Mucosa of rectum (tissue), 2 donors: ENCODE results near the gene OR51M1.
"Not testable (repeated sequence)": the region's sequence is repeated elsewhere in the genome, so short reads cannot be mapped to it uniquely, and the experiment has no call there.

Experiments used
- H3K27ac ChIP-seq, 2 donors: one replicate each; pipeline ENCODE4 v1.7.0; 2013; ENCODE audit warnings: inconsistent platforms in 2 of 2, low read depth in 2 of 2, low read length in 2 of 2
- H3K27me3 ChIP-seq, 2 donors: one replicate each; pipeline ENCODE4 v1.7.0; 2013; ENCODE audit warnings: low read length in 2 of 2; ENCODE audit not compliant: control insufficient read depth in 2 of 2, insufficient read depth in 2 of 2
- H3K36me3 ChIP-seq, 2 donors: one replicate each; pipeline ENCODE4 v1.7.0; 2013; ENCODE audit warnings: low read length in 2 of 2; ENCODE audit not compliant: control insufficient read depth in 2 of 2, insufficient read depth in 2 of 2
- H3K4me1 ChIP-seq, 2 donors: one replicate each; pipeline ENCODE4 v1.7.0; 2013; ENCODE audit warnings: low read length in 2 of 2, mild to moderate bottlenecking in 1 of 2; ENCODE audit not compliant: control insufficient read depth in 2 of 2, insufficient read depth in 2 of 2
- H3K4me3 ChIP-seq, 2 donors: one replicate each; pipeline ENCODE4 v1.7.0; 2013; ENCODE audit warnings: low read length in 2 of 2
- H3K9ac ChIP-seq, 2 donors: one replicate each; pipeline ENCODE4 v1.7.0; 2013; ENCODE audit warnings: low read length in 2 of 2, low read depth in 1 of 2, mild to moderate bottlenecking in 1 of 2
- H3K9me3 ChIP-seq, 2 donors: one replicate each; pipeline ENCODE4 v1.7.0; 2013; ENCODE audit warnings: low read length in 2 of 2; ENCODE audit not compliant: control insufficient read depth in 2 of 2
- donor health status: healthy.
- donor health status: Normal muscosa, but diverticular disease.

Gene OR51M1

GRCh38 chr11:5383576-5383975, at the start of gene OR51M1:
Gene OR51M1, plus strand, starts transcription at chr11:5383812. Its CDS starts 5,587 bp downstream, at chr11:5389399.
- Histone ChIP-seq H3K4me3 (no peak within 1 kb of the TSS), H3K27ac (no peak within 1 kb of the TSS), H3K27me3 (no peaks in the 10 kb centered on the region), H3K4me1 (no peaks in the 10 kb centered on the region), H3K36me3 (no peaks in the 10 kb centered on the region), H3K9me3 (no peaks in the 10 kb centered on the region), H3K9ac (no peak within 1 kb of the TSS)

- Histone ChIP-seq H3K4me1 (no peaks in the 10 kb centered on the region), H3K4me3 (no peak overlapping the region), H3K27ac (no peak overlapping the region), H3K9me3 (no peaks in the 10 kb centered on the region), H3K36me3 (no peaks in the 10 kb centered on the region), H3K9ac (no peak overlapping the region), H3K27me3 (no peaks in the 10 kb centered on the region)
These were observed 48.4 kb upstream of the OR51M1 start for GRCh38 chr11:5335170-5335569.

- Histone ChIP-seq H3K27me3 (no peaks in the 10 kb centered on the region), H3K4me3 (no peak overlapping the region), H3K9me3 (no peaks in the 10 kb centered on the region)
These were observed 47.3 kb upstream of the OR51M1 start for GRCh38 chr11:5336331-5336730.

GRCh38 chr11:5337253-5337652, 46.4 kb upstream of the OR51M1 start:
- not testable (repeated sequence) for H3K4me3 ChIP-seq, H3K27ac ChIP-seq, H3K9me3 ChIP-seq, H3K36me3 ChIP-seq, H3K4me1 ChIP-seq, H3K9ac ChIP-seq, H3K27me3 ChIP-seq

More at GRCh38 chr11:5336331-5336730, 47.3 kb upstream of the OR51M1 start:
- Histone ChIP-seq H3K36me3 (no peaks in the 10 kb centered on the region), H3K9ac (no peak overlapping the region), H3K4me1 (no peaks in the 10 kb centered on the region), H3K27ac (no peak overlapping the region)

GRCh38 chr11:5339771-5340322, 43.8 kb upstream of the OR51M1 start:
- H3K27ac ChIP-seq, result no peak overlapping the region

GRCh38 chr11:5343474-5344335, 39.9 kb upstream of the OR51M1 start, which contains the start of gene OR51B5:
Gene OR51B5, minus strand, starts transcription at chr11:5343524. Its CDS starts 0 bp downstream, at chr11:5343524.
- no peaks in the 10 kb centered on the region for H3K36me3 ChIP-seq
- no peaks in the 10 kb centered on the region for H3K4me1 ChIP-seq
- H3K27me3 ChIP-seq, result no peaks in the 10 kb centered on the region
- no peak within 1 kb of the TSS for H3K9ac ChIP-seq
- H3K9me3 ChIP-seq, result no peaks in the 10 kb centered on the region
- H3K4me3 ChIP-seq, result no peak within 1 kb of the TSS
- no peak within 1 kb of the TSS for H3K27ac ChIP-seq

More at GRCh38 chr11:5339771-5340322, 43.8 kb upstream of the OR51M1 start:
- Histone ChIP-seq H3K36me3 (no peaks in the 10 kb centered on the region), H3K9ac (no peak overlapping the region), H3K4me3 (no peak overlapping the region), H3K27me3 (no peaks in the 10 kb centered on the region), H3K9me3 (no peaks in the 10 kb centered on the region), H3K4me1 (no peaks in the 10 kb centered on the region)

- no peak overlapping the region for H3K4me3 ChIP-seq
- no peaks in the 10 kb centered on the region for H3K27me3 ChIP-seq
- no peaks in the 10 kb centered on the region for H3K36me3 ChIP-seq
- no peak overlapping the region for H3K9ac ChIP-seq
- H3K4me1 ChIP-seq, result no peaks in the 10 kb centered on the region
- no peak overlapping the region for H3K27ac ChIP-seq
- H3K9me3 ChIP-seq, result no peaks in the 10 kb centered on the region
These were observed 37.8 kb upstream of the OR51M1 start for GRCh38 chr11:5345831-5346230.

GRCh38 chr11:5348551-5349194, 34.9 kb upstream of the OR51M1 start:
- no peaks in the 10 kb centered on the region for H3K27me3 ChIP-seq
- no peaks in the 10 kb centered on the region for H3K9me3 ChIP-seq
- no peak overlapping the region for H3K9ac ChIP-seq
- H3K36me3 ChIP-seq, result no peaks in the 10 kb centered on the region
- H3K27ac ChIP-seq, result no peak overlapping the region
- no peaks in the 10 kb centered on the region for H3K4me1 ChIP-seq
- H3K4me3 ChIP-seq, result no peak overlapping the region

GRCh38 chr11:5349550-5349949, 34.1 kb upstream of the OR51M1 start:
- H3K4me3 ChIP-seq, result no peak overlapping the region
- H3K27ac ChIP-seq, result no peak overlapping the region
- no peaks in the 10 kb centered on the region for H3K27me3 ChIP-seq
- no peaks in the 10 kb centered on the region for H3K36me3 ChIP-seq
- H3K4me1 ChIP-seq, result no peaks in the 10 kb centered on the region
- H3K9me3 ChIP-seq, result no peaks in the 10 kb centered on the region
- no peak overlapping the region for H3K9ac ChIP-seq

GRCh38 chr11:5351208-5351607, 32.4 kb upstream of the OR51M1 start, which contains the start of gene OR51B6:
Gene OR51B6, plus strand, starts transcription at chr11:5351508. Its CDS starts 0 bp downstream, at chr11:5351508.
- no peaks in the 10 kb centered on the region for H3K4me1 ChIP-seq
- H3K9me3 ChIP-seq, result no peaks in the 10 kb centered on the region
- no peak within 1 kb of the TSS for H3K4me3 ChIP-seq
- H3K9ac ChIP-seq, result no peak within 1 kb of the TSS
- H3K27ac ChIP-seq, result no peak within 1 kb of the TSS
- H3K27me3 ChIP-seq, result no peaks in the 10 kb centered on the region
- no peaks in the 10 kb centered on the region for H3K36me3 ChIP-seq
